ENCODE results near the gene PCDH8. TPM values are rescaled to one million over a fixed set of nuclear protein-coding genes. Genes with fewer than 3 reads are reported as not detected.

The PCDH8 gene, protein sequence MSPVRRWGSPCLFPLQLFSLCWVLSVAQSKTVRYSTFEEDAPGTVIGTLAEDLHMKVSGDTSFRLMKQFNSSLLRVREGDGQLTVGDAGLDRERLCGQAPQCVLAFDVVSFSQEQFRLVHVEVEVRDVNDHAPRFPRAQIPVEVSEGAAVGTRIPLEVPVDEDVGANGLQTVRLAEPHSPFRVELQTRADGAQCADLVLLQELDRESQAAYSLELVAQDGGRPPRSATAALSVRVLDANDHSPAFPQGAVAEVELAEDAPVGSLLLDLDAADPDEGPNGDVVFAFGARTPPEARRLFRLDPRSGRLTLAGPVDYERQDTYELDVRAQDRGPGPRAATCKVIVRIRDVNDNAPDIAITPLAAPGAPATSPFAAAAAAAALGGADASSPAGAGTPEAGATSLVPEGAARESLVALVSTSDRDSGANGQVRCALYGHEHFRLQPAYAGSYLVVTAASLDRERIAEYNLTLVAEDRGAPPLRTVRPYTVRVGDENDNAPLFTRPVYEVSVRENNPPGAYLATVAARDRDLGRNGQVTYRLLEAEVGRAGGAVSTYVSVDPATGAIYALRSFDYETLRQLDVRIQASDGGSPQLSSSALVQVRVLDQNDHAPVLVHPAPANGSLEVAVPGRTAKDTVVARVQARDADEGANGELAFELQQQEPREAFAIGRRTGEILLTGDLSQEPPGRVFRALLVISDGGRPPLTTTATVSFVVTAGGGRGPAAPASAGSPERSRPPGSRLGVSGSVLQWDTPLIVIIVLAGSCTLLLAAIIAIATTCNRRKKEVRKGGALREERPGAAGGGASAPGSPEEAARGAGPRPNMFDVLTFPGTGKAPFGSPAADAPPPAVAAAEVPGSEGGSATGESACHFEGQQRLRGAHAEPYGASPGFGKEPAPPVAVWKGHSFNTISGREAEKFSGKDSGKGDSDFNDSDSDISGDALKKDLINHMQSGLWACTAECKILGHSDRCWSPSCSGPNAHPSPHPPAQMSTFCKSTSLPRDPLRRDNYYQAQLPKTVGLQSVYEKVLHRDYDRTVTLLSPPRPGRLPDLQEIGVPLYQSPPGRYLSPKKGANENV
- not detected for total RNA-seq

DNA sequence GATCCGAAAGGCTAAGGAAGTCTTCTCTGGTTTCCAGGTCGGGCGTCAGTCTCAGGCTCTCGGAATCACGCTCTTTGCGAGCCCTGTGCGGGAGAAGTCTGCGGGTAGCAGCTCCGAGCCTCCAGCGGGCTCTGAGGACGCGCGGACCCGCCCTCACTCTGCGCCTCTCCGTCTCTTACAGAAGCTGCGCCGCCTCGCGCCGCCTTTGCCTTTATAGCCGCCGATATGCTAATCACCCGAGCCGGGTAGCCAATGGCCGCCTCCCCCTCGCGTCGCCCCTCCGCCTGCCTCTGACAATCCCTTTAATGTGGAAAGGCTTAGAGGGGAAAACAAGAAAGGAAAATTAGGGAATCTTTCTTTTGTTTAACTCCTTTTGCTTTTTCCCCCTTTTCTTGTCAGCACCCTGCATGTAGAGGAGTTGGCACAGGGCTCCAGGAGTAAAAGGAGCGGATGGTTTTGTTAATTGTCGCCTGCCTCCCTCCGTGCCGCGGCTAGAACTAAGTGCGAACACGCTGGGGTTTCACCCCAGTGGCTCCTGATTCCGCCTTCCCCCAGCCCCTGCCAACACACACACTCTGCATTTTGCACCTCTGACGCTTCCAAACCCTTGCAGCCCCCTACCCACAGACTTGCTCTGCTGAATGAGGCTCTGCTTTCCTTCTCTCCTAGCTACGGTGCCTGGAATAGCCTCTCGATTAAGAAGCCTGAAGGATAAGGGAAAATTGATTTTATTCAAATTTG is at the start of gene PCDH8:
TSS of gene PCDH8 (minus strand) at position 186 of the 741 bp plus-strand sequence. CDS start 204 bp downstream, outside the sequence.
- DNase-seq (ENCODE audit: low spot score) = no peak

DNA sequence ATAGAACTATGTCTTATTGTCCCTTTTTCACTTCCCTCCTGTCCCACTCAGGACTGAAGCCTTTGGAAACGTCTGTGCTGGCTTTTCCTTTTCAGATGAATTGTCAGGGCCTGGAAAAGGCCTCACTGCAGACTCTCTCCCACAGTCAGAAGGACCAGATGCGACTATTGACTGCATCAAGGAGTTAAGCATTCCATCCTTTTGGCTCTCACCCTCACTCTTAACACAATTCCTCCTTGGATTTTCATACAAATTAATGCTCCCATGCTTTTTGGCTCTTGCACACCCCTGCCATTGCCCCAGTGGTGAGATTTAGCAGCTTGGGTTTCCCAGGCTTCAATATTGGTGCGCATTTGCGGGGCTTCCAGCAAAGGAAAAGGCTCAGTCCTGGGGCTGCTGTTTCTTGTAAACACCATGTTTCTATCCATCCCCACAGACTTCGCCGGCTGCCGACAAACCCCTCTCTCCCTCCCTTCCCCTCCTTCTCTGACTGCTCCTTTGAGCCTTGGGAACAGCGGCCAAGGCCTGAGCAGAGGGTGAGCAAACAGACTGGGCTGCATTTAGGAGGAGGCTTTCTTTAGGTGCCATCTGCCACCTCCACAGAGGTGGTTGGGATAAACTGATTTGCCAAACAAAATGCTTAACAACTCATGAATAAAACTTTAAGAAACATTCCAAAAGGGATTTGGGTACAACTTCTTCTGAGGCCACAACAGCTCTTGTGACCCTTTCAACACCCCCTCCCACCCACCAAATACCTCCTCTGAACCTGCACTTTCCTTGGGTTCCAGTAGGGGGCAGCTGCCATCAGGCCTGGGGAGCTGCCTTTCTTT is 48.6 kb upstream of the PCDH8 start:
- no peak for DNase-seq (ENCODE audit: low spot score)

DNA sequence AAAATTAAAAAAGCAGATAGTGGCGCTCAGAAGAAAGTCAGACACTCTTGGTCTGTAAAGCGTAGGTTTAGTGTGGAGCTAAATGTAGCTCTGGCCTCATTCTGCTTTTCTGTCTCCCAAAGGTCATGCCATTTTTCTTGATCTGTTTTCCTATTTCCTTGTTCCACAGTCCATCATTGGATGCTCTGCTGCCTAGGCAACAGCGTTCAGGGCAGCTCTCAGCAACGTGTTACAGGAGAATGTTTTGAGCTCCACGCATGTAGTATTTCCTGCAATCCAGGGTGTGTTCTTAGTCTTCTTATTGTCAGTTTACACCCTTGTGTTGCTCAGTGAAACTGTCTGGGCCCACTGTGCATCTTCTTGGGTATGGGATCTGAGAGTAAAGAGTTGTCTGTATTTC is 46.0 kb upstream of the PCDH8 start:
- no peak for DNase-seq (ENCODE audit: low spot score)

DNA sequence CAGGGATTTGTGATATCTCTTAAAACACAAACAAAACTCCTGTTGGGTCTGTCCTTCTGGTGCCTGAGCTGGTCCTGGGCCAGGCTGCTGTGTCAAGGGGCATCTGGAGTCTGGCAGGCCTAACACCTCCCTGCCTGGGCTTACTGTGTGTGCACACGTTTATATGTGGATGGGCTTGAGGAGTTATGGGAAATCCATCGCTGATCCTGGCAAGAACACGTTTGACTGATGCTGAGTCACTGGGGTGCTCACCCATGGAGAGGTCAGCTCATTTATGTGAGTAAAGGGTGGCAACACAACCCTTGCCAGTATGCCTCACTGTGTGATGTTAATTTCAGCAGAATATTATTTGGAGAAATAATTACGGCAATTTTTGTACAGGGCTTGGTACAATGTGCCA is 44.5 kb upstream of the PCDH8 start:
- no peak for DNase-seq (ENCODE audit: low spot score)

DNA sequence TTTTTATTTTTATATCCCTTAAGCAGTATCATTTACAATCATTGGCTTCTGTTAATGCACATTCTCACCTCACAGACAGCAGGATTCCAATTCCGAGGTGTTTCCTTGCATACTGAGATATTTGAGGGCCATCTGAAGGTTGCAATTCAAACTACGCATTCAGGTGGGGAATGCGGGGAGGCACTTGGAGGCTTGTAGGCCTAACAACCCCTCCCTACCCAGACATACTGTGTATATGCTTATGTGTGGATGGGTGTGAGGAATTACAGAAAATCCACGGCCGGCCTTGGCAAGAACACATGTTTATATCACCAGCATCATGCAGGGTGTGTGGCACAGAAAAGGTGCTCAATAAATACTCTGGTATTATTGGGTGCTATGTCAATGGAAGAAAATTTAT is 43.3 kb upstream of the PCDH8 start:
- no peak for DNase-seq (ENCODE audit: low spot score)

DNA sequence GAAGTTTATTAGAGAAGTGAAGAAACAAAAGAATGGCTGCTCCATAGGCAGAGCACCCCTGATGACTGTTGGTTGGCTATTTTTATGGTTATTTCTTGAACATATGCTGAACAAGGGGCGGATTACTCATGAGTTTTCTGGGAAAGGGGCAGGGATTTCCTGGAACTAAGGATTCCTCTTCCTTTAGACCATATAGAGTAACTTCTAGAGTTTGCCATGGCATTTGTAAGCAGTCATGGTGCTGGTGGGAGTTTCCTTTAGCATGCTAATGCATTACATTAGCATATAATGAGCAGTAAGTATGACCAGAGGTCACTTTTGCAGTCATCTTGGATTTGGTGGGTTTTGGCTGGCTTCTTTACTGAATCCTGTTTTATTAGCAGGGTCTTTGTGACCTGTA is 38.7 kb upstream of the PCDH8 start:
- no peak for DNase-seq (ENCODE audit: low spot score)

DNA sequence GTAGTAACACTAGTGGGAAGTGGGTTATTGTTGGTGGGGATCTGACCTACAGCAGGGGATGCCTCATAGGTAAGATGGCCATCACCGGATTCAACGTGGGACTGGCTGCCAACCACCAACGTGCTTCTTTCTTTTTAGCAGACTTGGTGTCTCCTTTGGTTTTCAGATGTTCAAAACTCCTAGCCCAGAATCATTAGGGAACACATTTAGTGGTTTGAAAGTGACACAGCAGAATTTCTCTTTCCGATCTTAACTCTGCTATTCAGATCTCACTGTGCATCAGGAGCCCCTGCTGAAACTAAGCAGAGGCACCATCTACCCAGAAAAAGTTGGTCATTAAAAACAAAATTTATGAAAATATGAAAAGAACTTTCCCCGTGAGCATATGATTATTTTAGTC is 36.7 kb upstream of the PCDH8 start:
- DNase-seq (ENCODE audit: low spot score) = no peak

DNA sequence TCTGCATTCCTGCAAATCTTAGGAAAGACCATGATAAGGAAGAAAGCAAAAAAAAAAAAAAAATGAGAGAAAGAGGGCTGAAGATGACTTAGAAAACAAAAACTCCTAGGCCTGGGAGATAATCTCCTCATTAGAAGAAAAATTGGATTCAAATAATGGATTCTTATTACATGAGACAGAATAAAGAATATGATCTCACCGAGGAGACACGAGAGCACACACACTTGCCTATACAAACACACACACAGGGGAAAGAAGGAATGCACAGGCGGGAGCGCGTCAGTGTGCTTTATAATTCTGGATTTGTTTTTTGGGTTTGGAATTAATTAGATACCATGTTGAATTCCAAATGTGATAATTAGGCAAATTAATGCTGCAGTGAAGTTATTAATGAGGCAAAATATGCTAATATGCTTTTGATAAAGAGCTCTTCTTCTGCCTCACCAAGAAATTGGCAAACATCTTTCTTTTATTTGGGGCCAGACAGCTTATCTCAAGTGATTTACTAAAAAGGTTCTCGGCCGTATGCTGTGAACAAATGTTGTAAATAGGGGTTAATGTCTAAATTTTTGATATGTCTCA is 36.1 kb upstream of the PCDH8 start:
- no peak for DNase-seq (ENCODE audit: low spot score)

DNA sequence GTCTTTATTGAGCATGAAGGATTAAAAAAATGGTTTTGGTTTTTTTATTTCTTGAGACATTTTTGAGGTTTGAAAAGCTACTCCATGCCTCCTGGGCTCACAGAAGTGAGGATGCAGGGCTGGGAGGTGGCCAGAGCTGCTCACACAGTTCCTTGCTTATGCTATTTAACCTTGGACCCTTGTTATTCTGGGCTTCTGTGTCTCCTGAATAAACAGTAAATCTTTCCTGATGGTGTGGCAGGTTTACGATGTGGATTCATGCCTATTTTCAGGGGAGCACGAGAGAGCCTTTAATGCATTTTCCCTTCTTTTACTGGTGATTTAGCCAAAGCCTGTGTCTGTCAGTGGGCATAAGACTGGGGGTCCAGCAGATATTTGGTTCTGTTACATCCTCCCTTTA is 34.3 kb upstream of the PCDH8 start:
- no peak for DNase-seq (ENCODE audit: low spot score)

DNA sequence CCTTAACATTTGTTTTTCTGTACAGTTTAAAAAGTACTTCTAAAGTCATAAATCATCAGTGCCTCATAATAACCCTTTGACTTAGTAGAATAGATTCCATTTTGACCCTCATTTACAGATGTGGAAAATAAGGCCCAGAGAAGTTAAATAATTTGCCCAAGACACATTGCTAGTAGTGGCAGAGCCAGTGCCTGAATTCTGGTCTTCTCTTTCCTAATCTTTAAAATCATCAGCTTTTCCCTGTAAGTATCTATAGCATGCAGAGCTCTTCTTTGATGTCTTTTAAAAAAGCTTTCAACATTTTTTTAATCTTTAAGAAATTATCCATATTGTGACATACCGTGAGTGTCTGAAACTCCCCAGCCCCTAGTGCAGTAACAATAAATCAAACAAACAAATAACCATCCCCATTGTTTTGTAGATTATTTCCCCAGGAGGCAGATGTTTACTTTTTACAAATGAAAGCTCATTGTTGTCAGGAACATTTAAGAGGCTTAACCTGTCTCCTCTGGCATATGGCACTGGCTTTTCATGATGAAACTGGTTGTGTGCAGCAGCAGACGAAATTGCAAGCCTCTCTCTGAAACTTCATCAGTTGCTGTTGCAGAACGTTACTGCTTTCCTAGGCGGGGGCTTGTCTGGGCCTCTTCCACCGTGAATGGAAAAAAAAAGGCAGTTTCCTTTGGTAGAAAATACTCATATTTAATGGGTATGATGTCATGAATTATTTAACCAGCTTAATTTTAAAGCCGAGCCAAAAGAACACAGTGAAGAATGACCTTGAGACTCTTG is 31.7 kb upstream of the PCDH8 start:
- DNase-seq (ENCODE audit: low spot score) = no peak

DNA sequence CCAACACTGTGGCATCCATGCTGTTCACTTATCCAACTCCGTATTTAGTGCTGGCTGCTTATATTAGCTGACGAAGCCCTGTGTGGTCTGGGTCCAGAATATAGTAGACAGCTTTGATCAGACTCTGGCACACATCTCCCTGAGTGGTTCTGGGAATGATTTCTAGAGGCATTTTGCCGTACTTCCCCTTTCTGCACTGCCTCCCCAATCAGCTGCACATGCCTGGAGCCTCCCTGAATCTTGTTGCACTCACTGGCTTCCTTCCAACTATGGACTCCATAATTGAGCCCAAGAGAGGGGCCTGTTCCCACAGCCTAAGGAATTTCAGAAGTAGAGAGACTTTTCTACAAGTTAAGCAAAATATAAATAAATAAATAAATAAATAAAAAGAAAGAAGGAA is 30.4 kb upstream of the PCDH8 start:
- no peak for DNase-seq (ENCODE audit: low spot score)

DNA sequence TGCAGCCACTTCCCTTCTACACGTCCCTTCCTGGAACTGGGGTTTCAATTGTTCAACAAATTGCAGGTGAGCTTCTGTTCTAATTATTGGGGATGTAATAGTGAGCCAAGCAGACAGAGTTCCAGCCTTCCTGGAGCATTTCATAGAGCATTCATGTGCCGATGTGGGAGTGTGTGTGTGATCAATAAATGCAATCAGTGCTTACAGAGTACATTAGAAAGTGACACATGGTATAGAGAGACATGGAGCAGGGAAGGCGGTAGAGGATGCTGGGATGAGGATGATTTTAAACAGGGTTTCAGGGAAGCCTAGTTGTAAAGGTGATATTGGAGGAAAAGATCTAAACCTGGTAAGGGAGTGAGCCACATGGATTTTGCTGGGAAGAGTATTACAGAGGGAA is 21.7 kb upstream of the PCDH8 start:
- no peak for DNase-seq (ENCODE audit: low spot score)

DNA sequence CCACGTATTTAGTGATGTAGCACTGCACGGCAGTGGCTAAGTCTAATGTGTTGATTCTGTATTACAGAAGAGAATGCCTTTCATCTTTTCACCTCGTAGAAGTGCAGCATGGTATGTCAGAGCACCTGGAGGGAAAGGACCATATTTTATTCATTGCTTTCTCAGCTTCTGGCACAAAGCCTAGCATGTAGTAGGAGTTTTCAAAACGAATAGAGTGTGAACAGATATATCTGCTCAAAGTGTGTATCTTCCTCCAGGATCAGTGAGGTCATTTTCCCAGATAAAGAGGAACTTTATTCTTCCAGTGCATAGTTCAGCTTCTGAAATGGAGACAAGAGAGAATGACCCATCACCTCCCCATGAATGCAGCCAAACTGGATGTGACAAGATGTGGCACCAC is 21.2 kb upstream of the PCDH8 start:
- no peak for DNase-seq (ENCODE audit: low spot score)

DNA sequence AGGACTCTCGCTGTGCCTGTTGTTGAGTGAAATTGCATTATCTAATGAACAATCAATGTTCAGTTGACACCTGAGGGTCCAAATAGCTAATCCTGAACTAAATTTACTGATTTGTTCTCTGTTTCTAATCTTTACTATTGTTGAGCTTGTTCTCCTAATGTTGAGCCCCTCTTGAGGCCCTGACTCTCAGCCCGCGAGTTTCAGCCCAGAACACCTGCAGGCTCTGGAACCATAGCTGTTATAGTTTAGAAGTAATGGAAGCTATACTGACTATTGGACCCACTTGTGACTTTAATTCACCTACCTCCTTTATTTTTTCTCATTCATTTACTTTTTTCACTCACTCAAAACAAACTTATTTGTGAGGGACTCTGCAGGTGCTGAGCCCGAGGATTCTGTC is 20.6 kb upstream of the PCDH8 start:
- DNase-seq (ENCODE audit: low spot score) = no peak

DNA sequence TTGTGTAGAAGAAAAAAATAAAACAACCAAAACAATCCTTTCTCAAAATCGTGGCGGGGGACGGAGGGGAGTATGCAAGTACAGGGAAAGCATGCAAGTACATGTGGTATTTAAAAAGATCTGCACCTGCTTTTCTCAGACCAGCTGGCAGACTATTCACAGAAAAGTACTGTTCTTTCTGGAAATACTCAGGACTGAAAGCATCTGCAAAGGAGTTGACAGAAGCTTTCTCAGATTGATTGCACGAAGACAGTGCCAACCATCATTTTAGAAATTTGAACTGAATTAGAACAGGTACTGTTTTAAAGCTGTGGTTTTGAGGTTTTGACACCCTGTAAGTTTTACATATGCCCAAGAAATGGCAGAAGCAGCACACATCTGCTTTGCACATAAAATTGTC is 19.8 kb upstream of the PCDH8 start:
- no peak for DNase-seq (ENCODE audit: low spot score)

DNA sequence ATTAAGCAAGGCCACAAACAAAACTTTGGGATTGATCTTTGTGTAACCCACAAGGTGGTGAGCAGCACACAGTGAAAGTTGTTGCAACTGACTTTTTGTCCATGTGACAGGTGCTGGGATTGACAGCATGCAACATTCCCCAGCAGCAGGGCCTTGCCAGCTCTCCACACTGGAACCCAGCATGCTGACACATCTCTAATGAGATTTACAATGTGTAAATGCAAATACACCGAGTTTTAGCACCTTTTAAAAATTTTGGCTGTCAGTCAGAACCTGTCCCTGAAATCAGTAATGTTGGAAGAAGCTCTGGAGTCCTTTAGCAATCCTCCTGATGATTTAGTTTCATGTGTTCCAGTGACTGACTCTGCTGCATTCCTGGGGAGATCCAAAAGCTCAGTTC is 16.5 kb upstream of the PCDH8 start:
- no peak for DNase-seq (ENCODE audit: low spot score)

DNA sequence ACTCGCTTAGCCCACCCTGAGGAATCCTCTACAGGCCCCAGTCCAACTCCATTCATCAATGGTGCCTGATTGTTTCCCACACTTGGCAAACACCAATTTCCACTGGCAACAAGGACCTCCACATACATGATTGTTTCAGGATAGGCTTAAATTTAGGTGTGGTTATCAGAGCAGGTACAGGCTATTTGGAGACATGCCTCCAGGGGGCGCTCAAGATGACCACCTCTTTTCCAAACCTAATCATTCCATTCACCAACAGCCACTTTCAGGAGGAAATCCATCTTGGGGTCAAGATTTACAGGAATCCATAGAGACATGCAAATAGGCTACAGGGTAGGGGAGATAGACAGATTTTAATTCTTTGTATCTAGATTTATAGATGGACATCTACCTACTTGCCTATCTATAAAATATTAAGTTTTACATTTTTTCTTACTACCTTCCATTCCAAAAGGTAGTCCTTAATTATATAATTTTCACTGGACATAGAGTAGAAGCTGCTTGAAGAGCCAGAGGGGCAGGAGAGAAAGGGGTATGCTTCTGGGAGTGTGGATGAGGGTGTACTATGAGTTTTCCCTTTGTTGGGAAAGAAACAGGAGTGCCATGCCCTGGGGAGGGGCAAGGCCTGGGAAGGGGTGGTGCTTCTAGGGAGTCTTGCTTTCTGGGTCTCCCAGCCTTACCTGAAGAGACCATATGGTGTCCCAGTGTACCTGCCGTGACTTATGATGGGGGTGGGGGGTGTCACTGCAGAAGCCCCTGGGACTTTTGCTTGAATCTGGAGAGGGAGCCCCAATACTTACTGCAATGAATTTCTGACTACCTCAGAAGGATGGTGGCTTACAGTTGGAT is 14.1 kb upstream of the PCDH8 start:
- no peak for DNase-seq (ENCODE audit: low spot score)

DNA sequence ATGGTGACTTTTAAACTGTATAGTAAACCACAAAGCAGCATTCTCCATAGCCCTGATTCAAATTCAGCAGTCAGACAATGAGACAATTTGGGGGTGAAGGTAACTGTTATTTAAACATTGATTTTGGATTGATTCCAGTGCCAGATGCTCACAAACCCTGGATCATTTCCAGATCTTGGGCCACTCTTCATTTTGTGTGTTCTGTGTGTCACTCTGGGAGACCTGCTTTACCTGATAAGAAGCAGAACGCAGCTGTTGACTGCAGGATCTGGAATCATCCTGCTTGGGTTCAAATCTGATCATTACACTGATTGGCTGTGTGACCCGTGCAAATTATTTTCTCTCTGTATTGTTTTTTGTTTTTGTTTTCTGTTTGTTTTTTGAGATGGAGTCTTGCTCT is 4.0 kb upstream of the PCDH8 start:
- DNase-seq (ENCODE audit: low spot score) = no peak
